Right hindlimb (tissue), 1 donor: Measurements from ENCODE around the gene MBTD1.

Experiments used
- DNase-seq: peaks from one replicate; pipeline ENCODE4 v3.0.0-alpha.2; 2018

The MBTD1 gene

DNA sequence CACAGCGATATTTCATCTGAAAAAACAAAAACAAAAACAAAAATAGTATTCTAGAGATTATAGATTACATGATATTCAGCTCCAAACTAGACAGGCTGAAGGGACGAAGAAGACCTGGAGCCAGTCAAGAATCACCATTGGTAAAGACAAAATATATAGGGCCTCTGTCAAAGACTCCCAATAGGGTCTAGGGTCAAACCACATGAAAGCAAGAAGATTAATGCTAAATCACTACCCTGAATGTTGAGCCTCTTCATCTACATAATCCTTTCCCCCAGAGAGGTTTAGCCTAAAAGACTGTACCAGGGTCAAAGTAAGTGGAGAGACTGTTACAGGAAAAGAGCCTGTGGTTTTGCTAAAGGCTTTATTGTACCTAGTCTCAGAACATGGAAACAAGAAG is 117.3 kb downstream of the MBTD1 start:
- DNase-seq, result no peak

DNA sequence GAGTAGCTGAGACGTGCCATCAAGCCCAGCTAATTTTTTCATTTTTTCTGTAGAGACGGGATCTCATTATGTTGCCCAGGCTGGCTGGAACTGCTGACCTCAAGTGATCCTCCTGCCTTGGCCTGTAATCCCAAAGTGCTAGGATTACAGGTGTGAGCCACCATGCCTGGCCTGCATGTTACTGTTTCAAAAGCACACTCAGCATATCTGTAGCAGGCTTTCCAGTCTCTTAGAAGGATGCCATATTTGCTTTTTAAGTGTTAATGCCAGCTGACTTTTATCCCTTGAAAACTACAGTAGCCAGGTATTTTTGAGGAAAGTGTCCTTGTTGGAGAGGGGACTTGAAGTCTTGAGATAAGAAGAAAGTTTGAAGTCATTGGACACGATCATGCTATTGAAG is 123.9 kb downstream of the MBTD1 start:
- no peak for DNase-seq

DNA sequence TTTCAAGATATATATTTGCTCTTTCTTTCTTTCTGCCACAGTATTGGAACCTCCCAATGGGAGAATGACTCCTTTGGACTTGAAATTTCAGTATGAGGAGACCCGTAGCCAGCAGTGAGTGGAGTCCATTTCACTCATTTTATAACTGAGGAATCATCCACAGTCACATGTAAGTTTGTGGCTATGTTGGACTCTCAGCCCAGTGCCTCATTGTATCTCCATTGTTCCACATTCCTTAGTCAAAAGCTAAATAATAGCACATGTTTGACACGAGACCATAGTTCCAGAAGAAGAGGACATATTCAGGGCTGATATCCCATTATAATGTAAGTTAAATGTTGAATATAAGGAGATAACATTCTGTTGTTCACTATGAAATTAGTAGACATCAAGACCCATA is 126.5 kb downstream of the MBTD1 start:
- no peak for DNase-seq

DNA sequence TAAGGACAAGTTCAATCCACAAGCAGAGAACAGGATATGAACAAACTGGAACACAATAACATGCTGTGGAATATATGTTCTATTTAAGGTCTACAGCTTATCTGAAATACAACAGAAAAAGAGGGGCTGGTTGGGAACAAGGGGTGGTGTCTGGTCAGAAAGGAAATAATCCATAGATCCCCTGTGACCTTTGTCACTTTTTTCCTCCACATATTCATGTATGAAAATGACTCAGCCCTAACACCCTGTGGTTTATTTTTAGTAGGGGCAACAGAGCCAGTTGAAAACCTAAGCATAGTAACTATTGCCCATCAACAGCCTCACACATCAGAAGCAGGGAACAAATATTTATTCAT is 126.9 kb downstream of the MBTD1 start:
- DNase-seq, result no peak

- DNase-seq, result peak; percentile 34
Measured at GRCh38 chr17:51128076-51128475, 131.8 kb downstream of the MBTD1 start.
